GM19035 (cell line): ENCODE data around the gene TMEM269.
"Not testable (repeated sequence)": the region's sequence is repeated elsewhere in the genome, so short reads cannot be mapped to it uniquely, and the experiment has no call there.

ENCODE experiments used
- ATAC-seq: cut with Tn5 transposase; IDR thresholded peaks from one replicate; pipeline ENCODE4 v1.9.1; 2021; ENCODE audit not compliant: unreplicated experiment

TMEM269 gene

DNA sequence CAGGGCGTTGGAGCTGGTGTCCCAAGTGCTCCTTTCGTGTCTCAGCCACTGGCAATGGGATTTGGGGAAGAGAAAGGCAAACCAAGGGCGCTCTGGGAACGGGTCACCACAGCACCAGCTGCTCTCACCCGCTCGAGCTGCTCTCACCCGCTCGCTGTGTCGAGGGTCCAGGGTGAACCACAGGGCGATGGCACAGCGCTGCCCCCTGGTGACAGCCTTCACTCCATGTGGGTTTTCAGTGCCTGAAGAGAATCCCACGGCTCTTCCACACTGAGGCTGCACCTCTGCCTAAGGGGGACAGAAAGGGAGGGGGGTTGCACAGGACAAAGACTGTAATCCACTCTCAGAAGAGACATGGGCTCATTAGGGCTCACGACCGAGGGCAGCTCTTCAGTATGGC lies 37.7 kb upstream of the TMEM269 start:
- no peak for ATAC-seq

DNA sequence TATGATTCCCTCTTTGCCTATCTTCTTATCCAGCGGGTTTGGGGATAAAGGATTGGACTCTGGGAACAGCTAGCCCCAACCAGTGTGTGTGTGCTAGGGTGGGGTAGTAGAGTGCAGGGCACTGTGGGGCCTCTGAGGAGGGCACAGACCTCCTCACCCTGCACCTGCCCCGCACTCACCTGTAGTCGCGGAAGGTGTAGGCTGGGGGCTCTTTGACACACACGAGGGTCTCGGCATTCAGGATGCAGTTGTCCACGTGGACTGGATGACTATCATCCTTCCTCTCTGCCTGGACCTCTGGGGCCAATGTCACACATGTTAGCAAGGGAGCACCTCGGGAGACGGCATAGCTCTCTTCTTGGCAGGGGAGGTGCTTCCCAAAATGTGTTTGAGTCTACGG lies 36.8 kb upstream of the TMEM269 start:
- no peak for ATAC-seq

DNA sequence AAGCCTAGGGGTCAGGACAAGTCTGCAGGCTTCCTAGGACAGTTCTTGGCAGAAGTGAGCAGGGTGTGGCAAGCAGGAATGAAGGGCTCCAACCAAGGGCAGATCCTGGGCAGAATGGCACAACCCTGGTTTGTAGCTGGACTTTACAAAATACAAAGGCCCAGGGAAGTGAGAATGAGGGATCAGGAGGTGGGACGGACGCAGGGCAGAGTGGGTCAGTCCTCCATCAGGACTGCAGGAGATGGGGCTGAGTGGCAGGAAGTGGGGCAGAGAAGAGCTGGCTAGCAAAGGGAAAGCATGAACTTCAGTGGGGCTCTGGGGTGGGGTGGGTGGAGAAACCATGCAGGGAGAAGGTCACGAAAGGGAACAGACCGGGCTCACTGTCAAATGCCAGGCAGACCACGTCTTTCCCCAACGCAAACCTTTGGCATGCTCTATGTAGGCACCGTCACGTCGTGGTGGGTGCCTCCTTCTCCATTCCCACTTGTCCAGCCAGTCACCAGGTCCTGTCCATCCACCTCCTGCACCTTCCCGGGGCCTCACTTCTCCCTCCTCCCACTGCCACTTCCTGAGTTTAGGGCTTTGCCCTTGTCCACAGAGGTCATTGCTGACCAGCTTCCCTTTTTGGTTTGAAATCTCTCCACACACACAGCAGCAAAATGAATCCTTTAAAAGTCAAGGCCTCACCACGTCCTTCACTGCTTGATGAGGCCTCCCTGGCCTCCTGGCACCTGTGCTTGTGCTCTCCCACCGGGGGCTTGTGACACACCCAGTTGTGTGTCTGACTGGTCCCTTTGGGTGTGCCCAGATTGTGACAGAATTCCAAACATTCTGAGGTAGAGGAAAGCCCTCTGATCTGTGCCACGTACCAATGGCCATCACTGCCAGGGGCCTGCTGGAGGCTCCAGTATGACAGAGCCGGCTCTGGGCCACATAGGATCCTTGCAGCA lies 36.1 kb upstream of the TMEM269 start:
- no peak for ATAC-seq

GRCh38 chr1:42750041-42750440 lies 34.8 kb upstream of the TMEM269 start:
- no peak for ATAC-seq

GRCh38 chr1:42751511-42752070 lies 33.2 kb upstream of the TMEM269 start:
- not testable (repeated sequence) for ATAC-seq

DNA sequence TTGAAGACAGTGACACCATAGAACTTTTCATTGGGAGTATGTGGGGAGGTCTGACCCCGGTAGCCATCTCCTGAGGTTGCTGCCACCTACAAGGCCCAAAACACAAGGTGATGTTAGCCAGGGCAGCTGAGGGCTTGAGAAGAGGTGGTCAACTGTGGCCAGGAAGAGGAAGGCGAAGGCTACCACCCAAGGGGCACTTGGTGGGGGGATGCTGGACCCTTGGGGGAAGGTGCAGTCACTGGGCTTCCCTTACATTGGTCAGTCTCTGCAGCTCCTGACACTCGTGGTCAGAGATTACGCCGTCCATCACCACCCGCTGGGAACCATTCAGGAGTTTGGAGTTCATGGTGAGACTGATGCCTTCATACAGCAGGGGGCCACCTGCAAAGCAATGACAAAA lies 32.5 kb upstream of the TMEM269 start:
- ATAC-seq, result no peak

GRCh38 chr1:42753070-42753469 lies 31.7 kb upstream of the TMEM269 start:
- no peak for ATAC-seq

DNA sequence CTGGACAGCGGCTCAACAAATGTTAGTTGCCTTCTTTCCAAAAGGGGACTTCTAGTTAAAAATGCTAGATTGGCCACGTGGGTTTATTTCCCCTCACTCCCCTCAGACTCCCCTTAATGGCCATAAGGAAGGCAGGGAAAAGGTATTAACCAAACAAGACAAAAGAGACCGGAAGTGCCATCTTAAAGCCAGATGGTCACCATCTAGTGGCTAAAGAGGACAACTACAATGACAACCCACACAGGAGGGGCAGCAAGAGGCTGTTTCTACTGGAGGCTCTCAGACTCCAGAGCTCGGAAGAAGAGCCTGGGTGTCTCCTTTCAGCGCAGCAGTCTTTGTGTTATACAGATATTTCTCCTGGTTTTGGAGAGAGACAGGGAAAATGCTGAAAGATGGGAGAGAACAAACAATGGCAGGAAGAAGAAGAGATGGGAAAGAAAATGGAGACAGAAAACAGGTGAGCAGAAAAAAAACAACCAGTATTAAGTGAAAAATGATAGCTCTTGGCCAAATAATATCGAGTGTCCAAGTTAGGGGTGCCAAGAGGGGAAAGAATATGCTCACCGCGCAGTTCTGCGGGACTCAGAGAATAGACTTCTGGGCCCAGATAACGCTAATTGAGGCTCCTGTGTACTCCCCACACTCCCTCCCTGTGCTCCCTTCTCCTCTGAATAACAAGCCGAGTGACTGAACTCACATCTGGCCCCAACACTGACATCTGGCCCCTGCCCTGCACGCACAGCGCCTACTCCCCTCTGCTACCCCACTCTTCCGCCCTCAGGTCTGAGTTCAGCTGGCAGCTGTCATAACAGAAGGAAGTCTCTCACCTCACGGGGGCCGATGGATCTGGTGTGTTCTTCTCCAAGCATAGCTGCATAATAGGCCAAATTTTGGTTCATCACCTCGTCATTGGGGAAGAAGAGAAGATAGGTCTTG lies 27.6 kb upstream of the TMEM269 start:
- peak; percentile 59 for ATAC-seq

- no peak for ATAC-seq
These were observed 26.9 kb upstream of the TMEM269 start for GRCh38 chr1:42757892-42758275.

DNA sequence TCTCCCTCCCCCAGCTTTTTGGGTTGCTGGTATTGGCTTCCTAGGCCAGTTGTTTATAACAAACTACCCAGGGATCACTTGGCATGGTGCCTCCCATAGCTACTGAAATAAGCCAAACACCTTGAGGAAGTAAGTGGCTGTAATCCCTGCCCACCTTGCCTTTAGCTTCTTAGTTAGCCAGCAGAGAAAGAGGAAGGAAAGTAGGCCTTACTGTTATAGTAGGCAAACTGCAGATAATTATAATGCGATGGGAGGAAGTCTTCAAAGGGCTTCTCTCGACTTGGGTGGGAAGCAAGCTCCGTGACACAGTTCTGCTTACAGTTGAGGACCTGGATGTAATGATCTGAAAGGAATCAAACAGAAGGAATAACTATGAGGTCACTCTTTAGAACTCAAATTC lies 26.1 kb upstream of the TMEM269 start:
- ATAC-seq, result no peak

- no peak for ATAC-seq
These were observed 25.7 kb upstream of the TMEM269 start for GRCh38 chr1:42759114-42759513.

DNA sequence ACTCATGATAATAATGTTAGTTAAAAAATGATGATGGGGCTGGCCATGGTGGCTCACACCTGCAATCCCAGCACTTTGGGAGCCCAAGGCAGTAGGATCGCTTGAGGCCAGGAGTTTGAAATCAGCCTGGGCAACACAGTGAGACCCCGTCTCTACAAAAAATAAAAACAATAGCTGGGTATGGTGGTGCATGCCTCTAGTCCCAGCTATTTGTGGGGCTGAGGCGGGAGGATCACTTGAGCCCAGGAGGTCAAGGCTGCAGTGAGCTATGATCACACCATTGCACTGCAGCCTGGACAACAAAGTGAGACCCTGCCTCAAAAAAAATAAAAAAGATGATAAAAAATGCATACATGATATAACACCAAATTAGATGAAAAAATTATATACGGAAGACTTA lies 23.2 kb upstream of the TMEM269 start:
- no peak for ATAC-seq

DNA sequence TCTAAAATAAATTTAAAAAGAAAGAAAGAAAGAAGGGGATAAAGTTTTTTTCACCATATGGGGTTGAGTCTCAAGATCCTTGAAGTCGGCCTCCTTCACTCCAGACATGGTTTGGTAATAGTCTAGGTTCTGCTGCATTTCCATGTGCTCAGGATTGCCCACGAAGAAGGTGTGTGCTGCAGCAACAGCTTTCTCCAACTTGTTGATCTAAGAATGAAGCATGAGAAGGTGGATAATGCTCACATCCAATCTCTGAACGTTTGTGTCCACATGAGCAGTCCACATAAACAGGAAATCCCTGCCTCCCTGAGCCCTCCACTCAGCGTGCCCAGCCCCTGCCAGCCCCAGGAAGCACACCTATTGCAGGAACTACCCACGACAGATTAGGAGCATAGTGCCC lies 22.5 kb upstream of the TMEM269 start:
- ATAC-seq, result no peak

DNA sequence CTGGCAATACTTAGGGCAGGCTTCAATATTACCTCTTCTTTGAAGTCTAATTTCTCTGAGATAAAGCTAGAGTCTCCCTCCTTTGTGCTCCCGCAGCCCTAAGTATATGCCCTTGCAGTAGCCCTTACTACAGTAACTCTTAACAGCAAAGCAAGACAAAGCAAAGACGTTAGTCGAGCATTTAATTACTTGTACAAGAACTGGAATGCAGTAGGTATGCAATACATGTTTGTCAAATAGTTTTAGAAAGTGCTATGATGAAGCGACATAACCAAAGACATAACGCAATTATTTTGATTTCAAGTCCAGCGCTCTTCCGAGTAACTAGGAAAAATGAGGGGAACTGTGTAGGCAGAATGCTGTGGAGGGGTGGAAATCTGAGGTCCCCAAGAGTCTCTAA lies 19.5 kb upstream of the TMEM269 start:
- no peak for ATAC-seq

DNA sequence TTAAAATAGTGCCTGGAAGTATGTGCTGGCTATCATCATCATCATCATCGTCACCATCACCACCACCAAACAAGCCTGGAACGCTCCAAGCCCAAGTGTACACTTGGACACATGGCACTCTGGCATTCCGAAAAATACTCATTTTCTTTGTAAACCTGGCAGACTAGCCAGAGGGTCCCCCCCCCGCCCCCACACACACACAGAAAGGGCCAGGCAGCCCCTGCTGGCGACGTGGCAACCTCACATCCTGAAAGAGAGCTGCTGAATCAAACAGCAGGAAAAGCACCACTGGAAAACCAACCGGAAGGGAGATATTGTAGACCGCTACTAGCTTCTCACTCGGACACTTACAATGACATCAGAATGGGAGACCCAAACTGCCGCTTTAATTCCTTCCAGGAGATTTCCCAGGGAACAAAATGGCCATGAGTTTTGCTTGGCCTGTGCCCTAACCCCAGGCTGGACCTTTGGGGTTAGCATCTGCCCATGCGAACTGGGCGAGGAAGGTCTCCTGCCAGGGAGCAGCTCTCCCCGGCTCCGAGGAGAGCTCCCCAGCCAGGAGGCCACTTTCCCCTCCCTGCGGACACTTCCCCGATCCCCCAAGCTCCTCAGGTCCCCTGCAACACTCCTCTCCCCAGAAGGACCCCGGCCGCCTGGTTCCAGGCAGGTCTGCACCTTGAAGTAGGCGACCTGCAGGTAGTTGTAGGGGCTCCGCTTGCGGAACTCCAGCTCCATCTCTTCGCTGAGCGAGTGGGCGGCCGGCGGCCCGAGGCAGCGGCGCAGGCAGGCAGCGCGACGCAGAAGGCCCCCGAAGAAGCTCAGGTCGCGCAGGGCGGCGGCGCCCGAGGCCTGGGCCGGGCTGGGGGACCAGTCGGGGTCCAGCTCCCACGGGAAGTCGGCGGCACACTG lies 18.7 kb upstream of the TMEM269 start:
- peak; percentile 37 for ATAC-seq

DNA sequence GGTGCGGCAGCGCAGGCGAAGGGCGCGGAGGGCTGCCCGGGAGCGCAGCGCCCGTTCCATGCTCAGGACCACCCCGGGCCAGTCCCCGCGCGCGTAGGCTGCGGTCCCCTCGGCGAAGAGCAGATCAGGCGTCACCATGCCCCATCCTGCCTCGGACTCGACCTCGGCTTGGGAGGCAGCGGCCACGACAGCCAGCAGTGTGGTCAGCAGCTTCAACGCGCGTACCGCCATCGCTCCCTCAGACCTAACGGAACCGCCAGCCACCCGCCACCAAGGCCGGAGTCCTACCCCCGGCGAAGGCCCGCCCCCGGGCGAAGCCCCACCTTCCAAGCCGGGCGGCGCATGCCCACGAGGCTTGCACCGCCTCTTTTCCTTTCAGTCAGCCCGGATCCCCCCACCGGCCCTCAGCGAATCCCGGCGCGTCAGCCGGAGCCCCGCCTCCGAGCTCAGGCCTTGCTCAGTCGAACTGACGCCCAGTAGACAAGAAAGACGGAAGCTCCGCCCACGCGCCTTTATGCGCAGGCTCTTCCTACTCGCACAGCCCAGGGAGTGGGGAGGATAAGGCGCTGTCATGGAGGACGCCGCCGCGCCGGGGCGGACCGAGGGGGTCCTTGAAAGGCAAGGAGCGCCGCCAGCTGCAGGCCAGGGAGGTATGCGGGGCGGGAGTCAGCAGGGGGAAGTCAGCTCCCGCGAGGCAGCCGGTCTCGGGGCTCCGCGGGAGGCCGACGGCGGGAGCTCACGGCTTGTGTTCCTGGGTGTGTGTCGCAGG lies 17.9 kb upstream of the TMEM269 start, which contains the start of the genes C1orf50 and P3H1:
TSS of gene C1orf50 (plus strand) at position 509 of the 769 bp plus-strand sequence. CDS start at position 572, 63 bp downstream.
TSS of gene P3H1 (minus strand) at position 288 of the 769 bp plus-strand sequence. CDS start at position 231, 57 bp downstream.
- ATAC-seq, result peak; percentile 80

- ATAC-seq, result peak; percentile 16
These were observed 17.2 kb upstream of the TMEM269 start for GRCh38 chr1:42767510-42768000.

DNA sequence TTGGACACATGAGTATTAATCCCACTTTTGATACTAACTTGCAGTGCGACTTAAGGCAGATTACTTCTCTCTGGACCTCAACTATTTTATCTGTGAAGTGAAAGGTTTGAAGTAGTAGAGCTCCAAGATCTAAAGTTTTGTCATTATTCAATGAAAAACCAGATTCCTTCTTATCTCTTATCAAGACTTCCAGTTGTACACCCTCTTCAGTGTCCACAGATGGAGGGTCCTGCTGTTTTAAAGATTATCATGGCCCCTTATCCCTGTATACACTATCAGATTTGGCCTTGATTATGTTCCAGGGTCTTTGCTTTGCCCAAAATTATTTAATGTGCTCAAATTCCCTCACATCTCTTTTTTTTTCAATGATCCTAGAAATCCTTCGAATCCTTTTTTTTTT lies 16.6 kb upstream of the TMEM269 start:
- no peak for ATAC-seq

DNA sequence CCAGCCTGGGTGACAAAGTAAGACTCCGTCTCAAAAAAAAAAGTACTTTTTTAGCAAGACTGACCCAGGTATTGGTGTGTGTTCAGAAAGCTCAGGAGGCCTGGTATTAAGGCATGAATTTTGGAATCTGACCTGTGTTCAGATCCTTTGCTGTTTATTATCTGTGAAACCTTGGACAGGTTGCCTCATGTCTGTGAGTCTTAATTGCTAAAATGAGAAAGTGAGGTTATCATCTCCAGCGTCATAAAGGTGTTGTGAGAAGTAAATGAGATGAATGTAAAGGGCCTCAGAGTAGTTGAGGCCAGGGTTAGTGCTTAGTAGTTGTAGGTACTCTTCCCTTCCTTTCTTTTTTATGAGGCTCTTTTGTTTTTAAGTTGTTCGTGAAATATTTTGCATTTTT lies 15.0 kb upstream of the TMEM269 start:
- no peak for ATAC-seq
